Measurements from ENCODE around the gene CYBRD1.
"Not testable (repeated sequence)": the region's sequence is repeated elsewhere in the genome, so short reads cannot be mapped to it uniquely, and the experiment has no call there.

CYBRD1 gene

GRCh38 chr2:171531836-171532450 is 9.7 kb downstream of the CYBRD1 start:
- ChIA-PET CTCF (interaction anchor here (0.9 to 1.6 kb wide), 9 partner anchors 9 to 68 kb away, joined by 3 to 4 read pairs (median 3); no protein-coding TSS in a partner anchor), POLR2A (interaction anchor here (0.6 kb wide), 1 partner anchor 661 kb away, joined by 4 read pairs; no protein-coding TSS in a partner anchor)
- Histone ChIP-seq H3K27me3 (replicated peaks in 2 of 5; ENCODE audit: control insufficient read depth in 4 of 5, insufficient read depth in 5 of 5, low read length in 4 of 5) (no peaks in the 10 kb centered on the region), H3K9me3 (ENCODE audit: control extremely low read depth in 1 of 5, control insufficient read depth in 4 of 5, insufficient read depth in 2 of 5, low read depth in 1 of 5, low read length in 4 of 5) (peaks cover 0 to 4% (median 0%) of the 10 kb centered on the region in 5 experiments), H3K4me1 (ENCODE audit: control extremely low read depth in 1 of 4, control insufficient read depth in 4 of 4, insufficient read depth in 4 of 4, low read length in 3 of 4) (peaks cover 1 to 20% (median 16%) of the 10 kb centered on the region in 4 experiments), H3K27ac (ENCODE audit: insufficient read depth in 1 of 2, low read depth in 1 of 2, low read length in 2 of 2, poor library complexity in 1 of 2, severe bottlenecking in 2 of 2) (peak overlapping the region in 1 of 2 experiments; percentile 43), H3K36me3 (ENCODE audit: control insufficient read depth in 4 of 4, insufficient read depth in 4 of 4, low read length in 3 of 4) (peaks cover 2 to 29% (median 6%) of the 10 kb centered on the region in 4 experiments), H3K4me3 (ENCODE audit: control insufficient read depth in 1 of 7, extremely low read depth in 1 of 7, insufficient read depth in 4 of 7, low read depth in 2 of 7, low read length in 6 of 7) (no peak overlapping the region)
- 8% methylated on average over 2 of the region's 3 CpGs for WGBS (ENCODE audit: insufficient coverage)
- DNase-seq, result no peak

DNA sequence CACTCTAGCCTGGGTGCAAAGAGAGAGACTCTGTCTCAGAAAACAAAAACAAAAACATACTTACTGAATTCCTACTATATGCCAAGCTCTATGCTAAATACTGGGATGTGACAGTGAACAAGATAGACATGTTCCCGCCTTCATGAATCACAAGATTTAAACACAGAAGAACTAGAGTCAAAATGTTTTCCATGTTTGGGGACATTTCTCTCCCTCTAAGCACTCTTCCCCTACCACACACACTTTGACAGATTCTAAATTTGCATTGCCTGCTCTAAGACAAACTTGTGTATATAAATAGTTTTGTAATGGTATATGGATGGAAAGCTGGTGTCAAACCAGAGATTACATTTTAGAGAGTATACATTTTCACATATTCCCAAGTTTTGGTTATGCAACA is 11.1 kb downstream of the CYBRD1 start:
- CTCF ChIA-PET, result interaction anchor here (1.9 kb wide), 1 partner anchor 9 kb away, joined by 4 read pairs; no protein-coding TSS in a partner anchor
- POLR2A ChIA-PET, result no interaction called here
- H3K27ac ChIP-seq (ENCODE audit: insufficient read depth in 1 of 2, low read depth in 1 of 2, low read length in 2 of 2, poor library complexity in 1 of 2, severe bottlenecking in 2 of 2), result no peak overlapping the region

GRCh38 chr2:171535528-171535927 is 13.3 kb downstream of the CYBRD1 start:
- H3K9me3 ChIP-seq (ENCODE audit: control extremely low read depth in 1 of 5, control insufficient read depth in 4 of 5, insufficient read depth in 2 of 5, low read depth in 1 of 5, low read length in 4 of 5); H3K4me3 ChIP-seq (ENCODE audit: control insufficient read depth in 1 of 7, extremely low read depth in 1 of 7, insufficient read depth in 4 of 7, low read depth in 2 of 7, low read length in 6 of 7); H3K27ac ChIP-seq (ENCODE audit: insufficient read depth in 1 of 2, low read depth in 1 of 2, low read length in 2 of 2, poor library complexity in 1 of 2, severe bottlenecking in 2 of 2); DNase-seq; H3K27me3 ChIP-seq (replicated peaks in 2 of 5; ENCODE audit: control insufficient read depth in 4 of 5, insufficient read depth in 5 of 5, low read length in 4 of 5); POLR2A ChIA-PET: not testable (repeated sequence)
- WGBS (ENCODE audit: insufficient coverage), result 100% methylated on average over 3 of the region's 4 CpGs
- peaks cover 1 to 16% (median 12%) of the 10 kb centered on the region in 4 experiments for H3K4me1 ChIP-seq (ENCODE audit: control extremely low read depth in 1 of 4, control insufficient read depth in 4 of 4, insufficient read depth in 4 of 4, low read length in 3 of 4)
- CTCF ChIA-PET, result interaction anchor here (1.3 to 1.5 kb wide), 2 partner anchors 12 to 14 kb away, joined by 4 to 5 read pairs; partner anchors contain the start of gene CYBRD1
- H3K36me3 ChIP-seq (ENCODE audit: control insufficient read depth in 4 of 4, insufficient read depth in 4 of 4, low read length in 3 of 4), result peaks cover 0 to 10% (median 5%) of the 10 kb centered on the region in 4 experiments

More for the DNA sequence above, 11.1 kb downstream of the CYBRD1 start:
- Histone ChIP-seq H3K36me3 (ENCODE audit: control insufficient read depth in 4 of 4, insufficient read depth in 4 of 4, low read length in 3 of 4) (peaks cover 0 to 24% (median 5%) of the 10 kb centered on the region in 4 experiments), H3K27me3 (replicated peaks in 2 of 5; ENCODE audit: control insufficient read depth in 4 of 5, insufficient read depth in 5 of 5, low read length in 4 of 5) (no peaks in the 10 kb centered on the region), H3K4me3 (ENCODE audit: control insufficient read depth in 1 of 7, extremely low read depth in 1 of 7, insufficient read depth in 4 of 7, low read depth in 2 of 7, low read length in 6 of 7) (no peak overlapping the region), H3K9me3 (ENCODE audit: control extremely low read depth in 1 of 5, control insufficient read depth in 4 of 5, insufficient read depth in 2 of 5, low read depth in 1 of 5, low read length in 4 of 5) (peaks cover 0 to 4% (median 0%) of the 10 kb centered on the region in 5 experiments), H3K4me1 (ENCODE audit: control extremely low read depth in 1 of 4, control insufficient read depth in 4 of 4, insufficient read depth in 4 of 4, low read length in 3 of 4) (peaks cover 1 to 20% (median 16%) of the 10 kb centered on the region in 4 experiments)
- 100% methylated on average over 1 of the region's 1 CpG for WGBS (ENCODE audit: insufficient coverage)
- DNase-seq, result no peak

- WGBS (ENCODE audit: insufficient coverage), result no CpG with 5 or more reads among the region's 4 CpGs
- DNase-seq, result no peak
- ChIA-PET POLR2A (no interaction called here), CTCF (interaction anchor here (1.4 kb wide), 1 partner anchor 9 kb away, joined by 4 read pairs; no protein-coding TSS in a partner anchor)
- Histone ChIP-seq H3K36me3 (ENCODE audit: control insufficient read depth in 4 of 4, insufficient read depth in 4 of 4, low read length in 3 of 4) (peaks cover 3 to 22% (median 19%) of the 10 kb centered on the region in 4 experiments), H3K27ac (ENCODE audit: insufficient read depth in 1 of 2, low read depth in 1 of 2, low read length in 2 of 2, poor library complexity in 1 of 2, severe bottlenecking in 2 of 2) (no peak overlapping the region), H3K9me3 (ENCODE audit: control extremely low read depth in 1 of 5, control insufficient read depth in 4 of 5, insufficient read depth in 2 of 5, low read depth in 1 of 5, low read length in 4 of 5) (no peaks in the 10 kb centered on the region), H3K4me1 (ENCODE audit: control extremely low read depth in 1 of 4, control insufficient read depth in 4 of 4, insufficient read depth in 4 of 4, low read length in 3 of 4) (no peaks in the 10 kb centered on the region), H3K4me3 (ENCODE audit: control insufficient read depth in 1 of 7, extremely low read depth in 1 of 7, insufficient read depth in 4 of 7, low read depth in 2 of 7, low read length in 6 of 7) (no peak overlapping the region), H3K27me3 (replicated peaks in 2 of 5; ENCODE audit: control insufficient read depth in 4 of 5, insufficient read depth in 5 of 5, low read length in 4 of 5) (no peaks in the 10 kb centered on the region)
Observed at GRCh38 chr2:171540437-171540836, 18.2 kb downstream of the CYBRD1 start.

GRCh38 chr2:171541202-171541887 is 19.1 kb downstream of the CYBRD1 start:
- POLR2A ChIA-PET, result no interaction called here
- no peak overlapping the region for H3K4me3 ChIP-seq (ENCODE audit: control insufficient read depth in 1 of 7, extremely low read depth in 1 of 7, insufficient read depth in 4 of 7, low read depth in 2 of 7, low read length in 6 of 7)
- 88% methylated on average over 3 of the region's 6 CpGs for WGBS (ENCODE audit: insufficient coverage)
- no peaks in the 10 kb centered on the region for H3K9me3 ChIP-seq (ENCODE audit: control extremely low read depth in 1 of 5, control insufficient read depth in 4 of 5, insufficient read depth in 2 of 5, low read depth in 1 of 5, low read length in 4 of 5)
- H3K27me3 ChIP-seq (replicated peaks in 2 of 5; ENCODE audit: control insufficient read depth in 4 of 5, insufficient read depth in 5 of 5, low read length in 4 of 5), result no peaks in the 10 kb centered on the region
- H3K36me3 ChIP-seq (ENCODE audit: control insufficient read depth in 4 of 4, insufficient read depth in 4 of 4, low read length in 3 of 4), result peaks cover 3 to 22% (median 19%) of the 10 kb centered on the region in 4 experiments
- no peaks in the 10 kb centered on the region for H3K4me1 ChIP-seq (ENCODE audit: control extremely low read depth in 1 of 4, control insufficient read depth in 4 of 4, insufficient read depth in 4 of 4, low read length in 3 of 4)
- no peak overlapping the region for H3K27ac ChIP-seq (ENCODE audit: insufficient read depth in 1 of 2, low read depth in 1 of 2, low read length in 2 of 2, poor library complexity in 1 of 2, severe bottlenecking in 2 of 2)
- CTCF ChIA-PET, result interaction anchor here (0.6 to 1.9 kb wide), 5 partner anchors 10 to 847 kb away, joined by 3 to 8 read pairs (median 4); no protein-coding TSS in a partner anchor
- peak; percentile 42 to 48 (median 46) for DNase-seq

DNA sequence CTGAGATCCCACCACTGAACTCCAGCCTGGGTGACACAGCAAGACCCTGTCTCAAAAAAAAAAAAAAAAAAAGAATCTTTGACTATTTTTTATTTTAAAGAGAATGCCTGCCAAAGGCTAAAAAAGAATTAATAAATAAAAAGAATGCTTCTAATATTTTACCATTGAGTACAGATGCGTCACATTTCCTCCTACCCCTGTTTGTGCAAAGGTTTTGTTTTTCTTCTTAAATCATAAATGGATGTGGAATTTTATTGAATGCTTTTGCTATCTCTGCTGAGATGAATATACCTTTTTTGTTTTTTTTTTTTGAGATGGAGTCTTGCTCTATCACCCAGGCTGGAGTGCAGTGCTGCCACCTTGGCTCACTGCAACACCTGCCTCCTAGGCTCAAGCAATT is 22.8 kb downstream of the CYBRD1 start:
- WGBS (ENCODE audit: insufficient coverage), result no CpG with 5 or more reads among the region's 1 CpG
- Histone ChIP-seq H3K27me3 (replicated peaks in 2 of 5; ENCODE audit: control insufficient read depth in 4 of 5, insufficient read depth in 5 of 5, low read length in 4 of 5) (no peaks in the 10 kb centered on the region), H3K4me1 (ENCODE audit: control extremely low read depth in 1 of 4, control insufficient read depth in 4 of 4, insufficient read depth in 4 of 4, low read length in 3 of 4) (peaks cover 3 to 11% (median 6%) of the 10 kb centered on the region in 4 experiments), H3K36me3 (ENCODE audit: control insufficient read depth in 4 of 4, insufficient read depth in 4 of 4, low read length in 3 of 4) (peaks cover 3 to 26% (median 20%) of the 10 kb centered on the region in 4 experiments), H3K4me3 (ENCODE audit: control insufficient read depth in 1 of 7, extremely low read depth in 1 of 7, insufficient read depth in 4 of 7, low read depth in 2 of 7, low read length in 6 of 7) (no peak overlapping the region), H3K9me3 (ENCODE audit: control extremely low read depth in 1 of 5, control insufficient read depth in 4 of 5, insufficient read depth in 2 of 5, low read depth in 1 of 5, low read length in 4 of 5) (no peaks in the 10 kb centered on the region), H3K27ac (ENCODE audit: insufficient read depth in 1 of 2, low read depth in 1 of 2, low read length in 2 of 2, poor library complexity in 1 of 2, severe bottlenecking in 2 of 2) (no peak overlapping the region)
- ChIA-PET POLR2A (no interaction called here), CTCF (no interaction called here)
- no peak for DNase-seq

DNA sequence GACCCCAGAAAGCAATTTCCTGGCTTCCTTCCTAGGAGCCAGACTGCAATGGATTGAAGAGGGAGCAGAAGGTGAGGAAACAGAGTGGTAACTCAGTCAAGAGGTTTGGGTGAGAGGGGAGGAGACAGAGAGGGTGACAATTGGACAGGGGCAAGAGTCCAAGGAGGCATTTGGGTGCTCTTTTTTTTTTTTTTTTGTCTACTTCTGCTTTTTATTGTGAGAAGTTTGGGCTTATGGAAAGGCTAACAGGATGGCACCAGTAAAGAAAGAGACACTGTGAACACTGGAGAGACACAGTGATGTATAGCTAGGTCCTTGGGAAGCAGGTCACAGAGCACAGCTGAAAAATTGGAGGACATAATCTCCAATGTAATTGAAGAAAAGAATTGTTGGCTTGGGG is 25.0 kb downstream of the CYBRD1 start:
- DNase-seq, result peak in 2 of 3 donors; percentile 24 to 37
- Histone ChIP-seq H3K27me3 (replicated peaks in 2 of 5; ENCODE audit: control insufficient read depth in 4 of 5, insufficient read depth in 5 of 5, low read length in 4 of 5) (no peaks in the 10 kb centered on the region), H3K4me1 (ENCODE audit: control extremely low read depth in 1 of 4, control insufficient read depth in 4 of 4, insufficient read depth in 4 of 4, low read length in 3 of 4) (peaks cover 3 to 11% (median 6%) of the 10 kb centered on the region in 4 experiments), H3K4me3 (ENCODE audit: control insufficient read depth in 1 of 7, extremely low read depth in 1 of 7, insufficient read depth in 4 of 7, low read depth in 2 of 7, low read length in 6 of 7) (no peak overlapping the region), H3K27ac (ENCODE audit: insufficient read depth in 1 of 2, low read depth in 1 of 2, low read length in 2 of 2, poor library complexity in 1 of 2, severe bottlenecking in 2 of 2) (no peak overlapping the region), H3K9me3 (ENCODE audit: control extremely low read depth in 1 of 5, control insufficient read depth in 4 of 5, insufficient read depth in 2 of 5, low read depth in 1 of 5, low read length in 4 of 5) (no peaks in the 10 kb centered on the region), H3K36me3 (ENCODE audit: control insufficient read depth in 4 of 4, insufficient read depth in 4 of 4, low read length in 3 of 4) (peaks cover 4 to 22% (median 19%) of the 10 kb centered on the region in 4 experiments)
- POLR2A ChIA-PET, result no interaction called here
- CTCF ChIA-PET, result no interaction called here
